ENCODE results near the gene DCHS1.

DNA sequence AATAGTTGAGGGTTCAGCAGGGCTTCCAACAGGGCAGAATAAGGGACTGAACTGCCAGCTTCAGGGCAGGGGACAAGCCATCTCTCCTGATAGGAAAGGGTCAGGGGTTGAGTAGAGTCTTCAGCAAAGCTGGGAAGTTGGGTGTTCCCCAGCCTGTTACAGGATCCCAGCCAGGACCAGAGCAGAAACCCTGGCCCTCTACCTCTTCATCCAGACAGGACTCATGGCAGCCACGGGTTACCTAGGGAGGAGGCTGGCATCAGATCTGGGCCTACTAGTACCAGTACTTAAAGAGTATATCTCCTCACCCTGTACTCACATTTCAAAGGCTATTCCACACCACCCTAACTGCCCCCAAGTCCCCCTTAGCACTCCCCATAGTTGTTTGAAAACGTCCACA, 41.2 kb downstream of the DCHS1 start:
- TF ChIP-seq, protein P1, sequence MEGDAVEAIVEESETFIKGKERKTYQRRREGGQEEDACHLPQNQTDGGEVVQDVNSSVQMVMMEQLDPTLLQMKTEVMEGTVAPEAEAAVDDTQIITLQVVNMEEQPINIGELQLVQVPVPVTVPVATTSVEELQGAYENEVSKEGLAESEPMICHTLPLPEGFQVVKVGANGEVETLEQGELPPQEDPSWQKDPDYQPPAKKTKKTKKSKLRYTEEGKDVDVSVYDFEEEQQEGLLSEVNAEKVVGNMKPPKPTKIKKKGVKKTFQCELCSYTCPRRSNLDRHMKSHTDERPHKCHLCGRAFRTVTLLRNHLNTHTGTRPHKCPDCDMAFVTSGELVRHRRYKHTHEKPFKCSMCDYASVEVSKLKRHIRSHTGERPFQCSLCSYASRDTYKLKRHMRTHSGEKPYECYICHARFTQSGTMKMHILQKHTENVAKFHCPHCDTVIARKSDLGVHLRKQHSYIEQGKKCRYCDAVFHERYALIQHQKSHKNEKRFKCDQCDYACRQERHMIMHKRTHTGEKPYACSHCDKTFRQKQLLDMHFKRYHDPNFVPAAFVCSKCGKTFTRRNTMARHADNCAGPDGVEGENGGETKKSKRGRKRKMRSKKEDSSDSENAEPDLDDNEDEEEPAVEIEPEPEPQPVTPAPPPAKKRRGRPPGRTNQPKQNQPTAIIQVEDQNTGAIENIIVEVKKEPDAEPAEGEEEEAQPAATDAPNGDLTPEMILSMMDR (conservative IDR thresholded peaks at IDR 0.05 in 1 of 2, IDR thresholded peaks at IDR 0.05 in 1 of 2; ENCODE audit: low read depth in 1 of 2, low read length in 2 of 2): no peak
- TF ChIP-seq EZH2 (IDR thresholded peaks at IDR 0.05; ENCODE audit: low read length, missing control alignments): no peak
